T-helper 17 cell (primary cell): Measurements from ENCODE around the gene EIF2S3. TPM values are rescaled to one million over a fixed set of nuclear protein-coding genes. Genes with fewer than 3 reads are reported as not detected.

Experiments used
- ATAC-seq: fragments of 150-1000 bp; cut with Tn5 transposase; 2 replicates; pipeline ENCODE4 v1.10.0; 2021; ENCODE audit warnings: mild to moderate bottlenecking, moderate library complexity
- DNase-seq, 3 donors: peaks; one replicate each; pipeline versions ENCODE4 v3.0.0 to v3.0.0-alpha.2; 2020 to 2021
- H3K9me3 ChIP-seq: one replicate; pipeline ENCODE4 v1.7.0; 2013; ENCODE audit warnings: low read length, mild to moderate bottlenecking; ENCODE audit not compliant: control insufficient read depth, poor library complexity, severe bottlenecking
- H3K27ac Mint-ChIP-seq: one replicate; pipeline ENCODE4 v1.8.0; 2022; ENCODE audit warnings: mild to moderate bottlenecking, moderate library complexity, mixed read lengths
- H3K27me3 Mint-ChIP-seq: one replicate; pipeline ENCODE4 v1.8.0; 2022; ENCODE audit warnings: mixed read lengths
- H3K36me3 Mint-ChIP-seq: one replicate; pipeline ENCODE4 v1.8.0; 2022; ENCODE audit warnings: low read depth, mixed read lengths
- H3K4me1 Mint-ChIP-seq: one replicate; pipeline ENCODE4 v1.8.0; 2022; ENCODE audit warnings: mild to moderate bottlenecking, mixed read lengths
- H3K4me3 Mint-ChIP-seq: one replicate; pipeline ENCODE4 v1.8.0; 2022; ENCODE audit warnings: mild to moderate bottlenecking, moderate library complexity, mixed read lengths
- total RNA-seq, 4 donors: library from RNA in 2 of 4; stranded (reverse) in 2 of 4; gene quantifications; one replicate each; pipeline ENCODE4 v1.2.3 and lab custom pipeline; 2022 to 2026

The EIF2S3 gene
- total RNA-seq (100 to 1,000 TPM; 161 to 172 TPM), total RNA-seq (lab: John Stamatoyannopoulos, UW) (286 to 430 reads per million in 2 donors)

DNA sequence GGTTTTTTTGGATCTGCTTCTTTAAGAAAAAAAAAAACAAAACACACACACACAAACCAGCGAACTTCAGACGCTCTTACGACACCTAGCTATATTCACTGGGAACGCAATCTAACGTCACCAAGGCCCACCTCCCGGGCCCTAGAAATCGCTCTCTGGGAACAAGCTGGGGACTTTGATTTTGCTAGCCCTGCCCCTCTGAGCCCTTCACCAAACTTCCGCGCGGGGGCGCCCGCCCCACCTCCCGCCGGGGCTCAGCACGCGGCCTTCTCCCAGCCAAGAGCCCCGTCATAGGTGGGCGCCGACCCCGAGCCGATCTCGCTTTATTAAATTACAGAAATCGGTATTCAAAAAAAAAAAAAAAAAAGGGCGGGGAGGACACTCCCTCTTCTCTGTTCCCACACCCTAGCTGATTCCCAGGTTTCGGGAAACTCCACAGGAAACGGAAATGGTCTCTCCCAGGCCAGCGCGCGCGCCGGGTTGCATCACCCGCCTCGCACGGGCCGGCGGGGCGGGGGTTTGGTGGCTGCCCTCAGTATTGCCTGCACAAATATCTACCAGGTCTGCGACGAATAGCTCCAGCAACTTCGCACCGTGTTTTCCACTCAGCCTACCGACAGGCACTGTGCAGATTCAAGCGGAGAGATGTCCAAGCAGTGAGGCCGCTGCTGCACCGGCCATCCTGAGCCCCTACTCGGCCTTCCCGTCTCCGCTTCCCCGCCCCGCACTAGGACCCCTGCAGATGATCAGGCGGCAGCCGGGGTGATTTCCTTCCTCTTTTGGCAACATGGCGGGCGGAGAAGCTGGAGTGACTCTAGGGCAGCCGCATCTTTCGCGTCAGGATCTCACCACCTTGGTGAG, at the start of gene EIF2S3:
Gene EIF2S3, plus strand, starts transcription at position 775 of the 861 bp plus-strand sequence. Its CDS starts 13 bp downstream, at position 788.
- Mint-ChIP-seq H3K27ac (no peak within 1 kb of the TSS), H3K27me3 (no peaks in the 10 kb centered on the region), H3K4me1 (peaks cover 6% of the 10 kb centered on the region), H3K36me3 (no peaks in the 10 kb centered on the region), H3K4me3 (peak within 1 kb of the TSS; percentile 94)
- DNase-seq (peak; percentile 70 to 78 (median 77)), ATAC-seq (peak; percentile 87)
- no peaks in the 10 kb centered on the region for H3K9me3 ChIP-seq

DNA sequence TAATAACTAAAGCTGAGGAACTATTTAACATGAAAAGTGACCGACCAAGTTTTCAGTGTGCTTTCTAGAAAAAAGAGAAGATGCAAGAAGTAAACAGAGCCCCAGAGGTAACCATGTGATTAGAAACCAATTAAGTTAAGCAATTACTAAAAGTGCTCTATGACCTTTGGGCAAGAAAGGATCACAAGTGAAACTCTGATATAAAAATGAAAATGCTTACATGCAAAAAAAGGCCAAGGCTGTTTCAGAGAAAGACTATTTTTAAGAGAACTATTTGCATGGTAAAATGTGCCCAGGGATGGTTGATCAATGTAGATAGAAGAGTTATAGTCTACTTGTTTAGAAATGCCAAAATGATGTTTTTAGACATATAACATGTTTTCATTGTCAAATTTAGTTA, 49.7 kb upstream of the EIF2S3 start:
- Mint-ChIP-seq H3K4me3 (no peak overlapping the region), H3K36me3 (peaks cover 1% of the 10 kb centered on the region), H3K27me3 (no peaks in the 10 kb centered on the region), H3K27ac (no peak overlapping the region), H3K4me1 (peaks cover 10% of the 10 kb centered on the region)
- ATAC-seq (no peak), DNase-seq (no peak)
- no peaks in the 10 kb centered on the region for H3K9me3 ChIP-seq

DNA sequence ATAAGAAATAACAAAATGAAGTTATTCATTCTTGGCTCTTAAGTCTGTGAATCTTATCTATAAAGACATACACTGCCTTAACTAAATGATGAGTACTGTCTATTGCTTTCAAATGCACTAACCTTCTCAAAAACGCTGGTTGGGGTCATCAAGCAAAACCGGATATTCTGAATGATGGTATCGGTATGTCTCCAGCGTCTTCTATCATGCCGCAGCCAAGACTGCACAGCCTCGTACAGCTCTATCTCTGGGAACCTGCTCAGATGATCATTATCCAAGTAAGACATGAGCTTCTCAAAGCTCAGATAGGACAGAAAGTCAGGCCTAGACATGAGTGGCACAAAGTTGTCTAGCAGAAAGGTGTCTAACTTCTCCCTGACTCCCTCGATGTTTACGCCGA, 48.9 kb upstream of the EIF2S3 start:
- H3K36me3 Mint-ChIP-seq, result peaks cover 3% of the 10 kb centered on the region
- ATAC-seq (no peak), DNase-seq (no peak)
- no peaks in the 10 kb centered on the region for H3K9me3 ChIP-seq
- no peaks in the 10 kb centered on the region for H3K27me3 Mint-ChIP-seq
- H3K4me1 Mint-ChIP-seq, result peaks cover 13% of the 10 kb centered on the region
- H3K4me3 Mint-ChIP-seq, result no peak overlapping the region
- H3K27ac Mint-ChIP-seq, result no peak overlapping the region

DNA sequence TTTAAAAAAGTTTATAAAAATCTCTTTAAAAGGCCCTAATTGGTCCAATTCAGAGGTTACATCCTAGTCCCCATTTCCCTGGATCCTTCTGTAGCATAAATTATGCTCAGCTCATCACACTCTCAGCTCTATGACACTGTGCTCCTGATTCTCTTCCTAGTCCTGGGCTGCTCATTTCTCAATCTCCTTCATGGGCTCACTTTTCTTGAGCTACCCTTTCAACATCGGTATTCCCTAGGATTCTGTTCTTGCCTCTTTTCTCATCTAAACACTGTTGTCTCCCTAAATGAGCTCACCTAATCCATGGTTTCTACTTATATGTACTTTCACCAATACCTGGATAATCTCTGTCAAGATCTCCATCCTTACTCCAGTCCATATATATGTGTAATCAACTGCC, 42.5 kb upstream of the EIF2S3 start:
- ATAC-seq, result no peak
- Mint-ChIP-seq H3K27me3 (no peaks in the 10 kb centered on the region), H3K36me3 (peaks cover 3% of the 10 kb centered on the region), H3K4me1 (peaks cover 23% of the 10 kb centered on the region), H3K27ac (no peak overlapping the region), H3K4me3 (no peak overlapping the region)
- no peak for DNase-seq
- H3K9me3 ChIP-seq, result no peaks in the 10 kb centered on the region

DNA sequence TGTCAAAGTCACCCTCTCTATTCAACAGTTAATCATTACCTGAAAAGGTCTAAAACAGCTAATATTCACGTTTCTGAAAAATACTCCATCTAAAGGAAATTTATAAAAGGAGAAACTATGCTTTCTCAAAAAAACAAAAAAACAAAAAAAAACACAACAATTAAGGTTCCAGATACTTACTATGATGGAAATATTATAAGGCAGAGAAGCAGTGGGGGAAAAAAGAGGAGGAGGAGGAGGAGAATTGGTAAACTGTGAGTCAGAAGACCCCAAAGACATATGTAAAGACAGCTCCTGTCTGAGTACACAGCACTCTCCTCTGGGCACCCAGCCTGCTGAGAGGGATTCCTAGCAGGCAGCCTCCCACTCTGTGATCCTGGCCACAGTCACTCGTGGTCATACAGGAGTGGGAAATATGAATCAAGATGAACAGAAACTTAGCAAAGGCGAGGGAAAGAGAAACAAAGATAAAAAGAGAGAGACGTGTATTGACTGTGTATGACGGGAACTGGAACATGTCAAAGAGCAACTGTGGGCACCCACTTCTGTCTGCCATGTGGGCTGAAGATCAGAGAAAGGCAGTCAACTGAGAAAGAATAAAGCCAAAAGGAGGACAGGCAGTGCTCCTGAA, 40.3 kb upstream of the EIF2S3 start:
- H3K4me3 Mint-ChIP-seq, result peak overlapping the region; percentile 83
- peaks cover 3% of the 10 kb centered on the region for H3K36me3 Mint-ChIP-seq
- no peak for DNase-seq
- H3K27me3 Mint-ChIP-seq, result no peaks in the 10 kb centered on the region
- peak overlapping the region; percentile 32 for H3K27ac Mint-ChIP-seq
- peak; percentile 41 for ATAC-seq
- H3K4me1 Mint-ChIP-seq, result peaks cover 17% of the 10 kb centered on the region
- H3K9me3 ChIP-seq, result no peaks in the 10 kb centered on the region

DNA sequence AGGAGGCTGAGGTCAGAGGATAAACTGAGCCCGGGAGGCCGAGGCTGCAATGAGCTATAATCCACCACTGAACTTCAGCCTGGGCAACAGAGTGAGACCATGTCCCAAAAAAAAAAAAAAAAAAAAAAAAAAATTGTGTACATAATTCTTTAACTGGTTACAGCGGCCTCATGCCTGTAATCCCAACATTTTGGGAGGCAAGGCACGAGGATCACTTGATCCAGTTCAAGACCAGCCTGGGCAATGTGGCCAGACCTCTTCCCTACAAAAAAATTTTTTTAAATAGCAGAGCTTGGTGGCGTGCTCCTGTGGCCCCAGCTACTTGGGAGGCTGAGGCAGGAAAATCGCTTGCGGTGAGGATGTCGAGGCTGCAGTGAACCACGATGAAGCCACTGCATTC, 37.1 kb upstream of the EIF2S3 start:
- no peaks in the 10 kb centered on the region for H3K36me3 Mint-ChIP-seq
- no peaks in the 10 kb centered on the region for H3K27me3 Mint-ChIP-seq
- DNase-seq (no peak), ATAC-seq (no peak)
- H3K9me3 ChIP-seq, result no peaks in the 10 kb centered on the region
- H3K4me1 Mint-ChIP-seq, result peaks cover 20% of the 10 kb centered on the region
- H3K4me3 Mint-ChIP-seq, result no peak overlapping the region
- no peak overlapping the region for H3K27ac Mint-ChIP-seq

DNA sequence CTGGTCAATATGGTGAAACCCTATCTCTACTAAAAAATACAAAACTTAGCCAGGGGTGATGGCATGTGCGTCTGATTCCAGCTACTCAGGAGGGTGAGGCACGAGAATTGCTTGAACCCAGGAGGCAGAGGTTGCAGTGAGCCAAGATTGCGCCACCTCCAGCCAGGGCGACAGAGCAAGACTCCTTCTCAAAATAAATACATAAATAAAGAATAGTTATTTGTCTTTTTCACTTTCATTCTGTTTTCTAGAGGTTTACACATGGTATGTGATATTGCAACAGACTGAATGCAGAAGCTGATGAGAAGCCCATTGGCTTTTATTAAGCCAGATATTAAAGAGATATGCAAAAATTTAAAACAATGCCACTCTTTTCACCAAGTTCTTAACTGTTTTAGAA, 35.9 kb upstream of the EIF2S3 start:
- no peak overlapping the region for H3K4me3 Mint-ChIP-seq
- no peaks in the 10 kb centered on the region for H3K9me3 ChIP-seq
- no peaks in the 10 kb centered on the region for H3K36me3 Mint-ChIP-seq
- DNase-seq (no peak), ATAC-seq (no peak)
- no peak overlapping the region for H3K27ac Mint-ChIP-seq
- H3K27me3 Mint-ChIP-seq, result no peaks in the 10 kb centered on the region
- H3K4me1 Mint-ChIP-seq, result peaks cover 22% of the 10 kb centered on the region

DNA sequence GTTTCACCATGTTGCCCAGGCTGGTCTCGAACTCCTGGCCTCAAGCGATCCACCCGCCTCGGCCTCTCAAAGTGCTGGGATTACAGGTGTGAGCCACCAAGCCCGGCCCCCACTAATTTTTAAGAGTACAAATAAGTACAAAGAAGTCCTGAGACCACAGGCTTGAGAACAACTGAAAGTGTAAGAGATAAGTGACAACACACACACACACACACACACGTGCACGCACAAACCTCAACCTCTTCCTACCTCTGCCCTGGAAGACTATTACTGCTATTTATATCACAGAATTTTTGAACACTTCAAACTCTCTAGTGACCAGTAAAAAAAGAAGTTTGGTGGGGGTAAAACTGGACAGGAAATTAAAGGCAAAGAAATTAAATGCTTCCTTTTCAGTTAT, 35.3 kb upstream of the EIF2S3 start:
- Mint-ChIP-seq H3K4me1 (peaks cover 20% of the 10 kb centered on the region), H3K36me3 (no peaks in the 10 kb centered on the region), H3K27ac (no peak overlapping the region), H3K27me3 (no peaks in the 10 kb centered on the region), H3K4me3 (peak overlapping the region; percentile 7)
- no peaks in the 10 kb centered on the region for H3K9me3 ChIP-seq
- ATAC-seq (no peak), DNase-seq (no peak)

DNA sequence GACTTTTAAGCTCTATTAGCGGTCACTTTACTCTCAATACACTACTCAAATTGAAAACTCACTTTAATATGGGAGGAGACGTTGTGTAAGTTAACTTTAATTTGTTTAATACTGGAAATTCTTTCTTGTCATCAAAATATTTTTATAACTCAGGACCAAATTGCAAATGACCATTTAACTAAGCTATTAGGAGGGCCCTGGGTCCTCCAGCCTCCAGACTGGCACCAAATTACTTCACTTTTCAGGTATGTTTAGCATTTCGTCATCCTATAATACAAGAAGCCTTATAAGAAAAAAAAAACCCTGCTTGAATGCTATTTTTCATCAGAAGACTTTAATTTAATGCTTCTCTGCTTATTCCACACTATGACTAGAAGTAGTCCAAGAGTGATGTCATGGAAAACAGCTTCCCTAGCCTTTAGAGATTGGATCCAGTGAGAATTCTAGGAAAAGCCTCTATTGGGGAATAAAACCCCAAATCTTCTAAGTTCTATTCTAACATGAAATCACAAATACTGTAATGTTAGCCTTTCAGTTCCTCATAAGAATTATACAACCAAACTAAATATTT, 34.4 kb upstream of the EIF2S3 start:
- Mint-ChIP-seq H3K27ac (peak overlapping the region; percentile 43), H3K4me1 (peaks cover 14% of the 10 kb centered on the region), H3K27me3 (no peaks in the 10 kb centered on the region), H3K36me3 (no peaks in the 10 kb centered on the region), H3K4me3 (peak overlapping the region; percentile 31)
- no peaks in the 10 kb centered on the region for H3K9me3 ChIP-seq
- DNase-seq (no peak), ATAC-seq (no peak)

DNA sequence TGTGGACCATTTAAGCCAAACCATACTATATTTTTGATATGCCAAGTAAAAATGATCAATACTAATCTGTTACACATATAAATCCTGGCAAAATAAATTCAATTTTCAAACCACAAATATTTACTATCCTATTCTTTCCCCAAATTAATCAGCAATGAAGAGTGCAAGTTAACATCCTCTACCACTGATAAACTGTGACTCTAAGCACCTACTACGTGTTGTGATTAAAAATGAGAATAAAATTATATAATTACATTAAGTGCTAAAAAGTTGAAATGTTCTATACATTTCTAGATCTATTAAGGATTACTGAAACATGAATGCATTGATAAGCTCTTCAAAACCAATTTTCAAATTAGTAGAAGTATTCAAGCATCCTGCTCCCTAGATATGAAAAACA, 31.2 kb upstream of the EIF2S3 start:
- no peaks in the 10 kb centered on the region for H3K36me3 Mint-ChIP-seq

DNA sequence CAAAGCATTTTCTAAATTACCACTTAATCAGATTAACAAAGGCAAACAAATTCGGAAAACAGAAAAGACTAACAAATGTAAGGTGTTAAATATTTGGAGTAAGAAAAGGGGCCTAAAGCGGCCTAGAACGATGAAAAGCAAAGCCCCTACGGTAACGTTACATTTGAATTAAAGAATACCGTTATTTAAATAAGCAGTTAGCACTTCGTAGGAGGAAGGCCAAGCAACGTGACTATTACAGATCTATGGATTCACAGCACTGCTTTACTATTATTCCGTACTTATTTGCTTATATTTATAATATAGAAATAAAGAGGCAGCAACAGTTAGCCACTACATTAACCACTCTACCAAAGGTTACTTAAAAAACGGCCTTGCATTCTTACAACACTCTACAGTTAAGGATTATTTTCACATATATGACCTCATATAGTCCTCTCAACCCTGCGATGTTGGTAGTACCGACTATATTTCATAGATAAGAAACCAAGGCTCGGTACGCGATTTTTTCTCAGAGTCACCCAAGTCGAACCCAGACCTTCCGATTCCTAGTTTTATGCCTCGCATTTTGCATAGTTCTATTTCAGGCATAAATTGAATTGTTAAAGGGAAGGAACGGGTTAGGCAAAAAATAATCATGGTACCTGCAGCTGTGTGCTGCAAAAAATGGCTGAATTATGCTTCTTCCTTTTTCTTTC, 30.6 kb upstream of the EIF2S3 start:
- ATAC-seq, result no peak
- DNase-seq, result no peak
- no peaks in the 10 kb centered on the region for H3K9me3 ChIP-seq
- Mint-ChIP-seq H3K27ac (peak overlapping the region; percentile 82), H3K27me3 (no peaks in the 10 kb centered on the region), H3K36me3 (no peaks in the 10 kb centered on the region), H3K4me3 (peak overlapping the region; percentile 88), H3K4me1 (peaks cover 17% of the 10 kb centered on the region)

More for the DNA sequence above, 31.2 kb upstream of the EIF2S3 start:
- DNase-seq (no peak), ATAC-seq (no peak)
- Mint-ChIP-seq H3K27ac (peak overlapping the region; percentile 82), H3K4me3 (peak overlapping the region; percentile 88), H3K27me3 (no peaks in the 10 kb centered on the region), H3K4me1 (peaks cover 17% of the 10 kb centered on the region)
- no peaks in the 10 kb centered on the region for H3K9me3 ChIP-seq

DNA sequence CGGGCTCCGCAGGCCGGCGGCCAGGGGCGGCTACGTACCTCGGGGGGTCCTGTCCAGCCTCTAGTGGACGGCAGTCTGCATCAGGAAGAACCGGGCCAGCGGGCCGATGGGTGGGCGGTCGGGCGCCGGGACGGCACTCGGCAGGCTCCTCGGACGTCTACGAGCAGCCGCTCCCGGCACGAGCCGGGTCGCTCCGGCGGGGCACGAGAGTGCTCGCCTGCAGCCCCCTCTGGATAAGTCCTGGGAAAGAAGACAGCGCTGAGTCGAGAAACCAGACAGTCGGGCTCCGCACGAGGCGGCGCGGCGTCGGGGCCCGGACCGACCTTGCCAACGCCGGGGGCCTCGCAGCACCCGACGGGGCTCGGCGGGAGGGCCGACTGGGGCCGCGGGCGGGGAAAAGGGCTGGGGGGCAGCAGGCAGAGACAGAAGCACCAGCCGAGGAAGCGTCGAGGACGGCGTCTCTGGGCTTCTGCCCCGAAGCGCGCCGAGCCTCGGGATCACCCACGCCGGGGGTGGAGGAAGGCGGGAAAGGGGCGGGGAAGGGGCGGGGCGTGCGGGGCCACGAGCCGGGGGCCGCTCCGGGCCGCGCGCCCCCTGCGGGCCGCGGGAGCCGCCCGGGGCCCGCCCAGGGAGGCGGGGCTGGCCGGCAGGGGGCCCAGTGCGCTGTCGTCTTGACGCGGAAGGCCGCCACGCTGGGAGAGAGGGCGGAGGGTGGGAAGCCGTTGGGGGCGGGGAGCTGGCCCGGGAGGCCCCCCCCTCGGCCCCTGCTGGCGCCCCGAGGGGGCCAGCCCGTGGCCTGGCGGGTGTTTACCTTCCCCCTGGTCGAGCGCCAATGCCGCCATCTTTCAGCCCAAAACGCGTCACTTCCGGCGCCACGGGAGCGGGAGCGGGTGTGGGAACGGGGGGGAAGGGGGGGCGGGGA, 29.7 kb upstream of the EIF2S3 start:
- Mint-ChIP-seq H3K27ac (peak overlapping the region; percentile 82), H3K36me3 (no peaks in the 10 kb centered on the region), H3K4me1 (peaks cover 16% of the 10 kb centered on the region), H3K4me3 (peak overlapping the region; percentile 88), H3K27me3 (no peaks in the 10 kb centered on the region)
- ATAC-seq (peak; percentile 92), DNase-seq (peak; percentile 62 to 77 (median 77))
- no peaks in the 10 kb centered on the region for H3K9me3 ChIP-seq
